SK-N-MC (cell line): ENCODE data around the gene ENG.

ENCODE experiments used
- EZH2 ChIP-seq: fragments of 200-600 bp; sonication (generic); IDR thresholded peaks from one replicate; pipeline ENCODE4 v1.6.1; 2017; ENCODE audit warnings: antibody characterized with exemption
- FOXP2 ChIP-seq: optimal IDR thresholded peaks from 2 replicates; pipeline ENCODE3; 2011; ENCODE audit warnings: mild to moderate bottlenecking, moderate library complexity; ENCODE audit not compliant: insufficient read depth; ENCODE audit errors: extremely low read length, control extremely low read depth
- POLR2AphosphoS5 ChIP-seq: IDR thresholded peaks from 2 replicates; pipeline ENCODE4 v1.6.1; 2012; ENCODE audit warnings: mild to moderate bottlenecking, low read depth, low read length, borderline replicate concordance

DNA sequence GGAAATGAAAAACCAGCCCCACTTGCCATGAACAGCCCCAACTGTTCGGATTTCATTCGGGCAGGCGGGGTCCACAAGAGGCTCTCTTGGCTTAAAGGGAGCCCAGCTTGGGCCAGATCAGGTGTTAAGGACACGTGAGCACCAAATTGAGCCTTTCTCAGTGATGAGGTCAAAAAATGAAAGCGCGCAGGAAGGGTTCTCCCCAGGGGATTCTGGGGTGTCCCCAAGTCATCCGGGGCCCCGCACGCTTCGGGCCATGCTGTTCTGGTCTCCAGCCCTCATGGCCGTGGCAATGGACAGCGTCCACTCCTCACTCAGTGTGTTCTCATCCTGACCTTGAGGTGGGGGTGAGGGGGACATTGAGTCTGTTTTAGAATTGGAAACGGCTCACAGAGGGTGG, 12.1 kb upstream of the ENG start:
- TF ChIP-seq EZH2 (no peak), POLR2AphosphoS5 (no peak), FOXP2 (no peak)
